ENCODE data around the gene SDCBP2. TPM values are rescaled to one million over a fixed set of nuclear protein-coding genes. Genes with fewer than 3 reads are reported as not detected.

Gene SDCBP2
- total and polyA plus RNA-seq, 2 of the 8 experiments (the other 6 are each of a cell fraction or from before 2014, with no cell fraction given), result 4.2 to 6.7 TPM

- Histone ChIP-seq H3K23ac (ENCODE audit: insufficient read length) (no peak overlapping the region), H3K4me3 (ENCODE audit: extremely low read depth in 1 of 4, insufficient read depth in 2 of 4, low read depth in 3 of 4, low read length in 4 of 4) (no peak overlapping the region), H2AFZ (ENCODE audit: low read length) (no peak overlapping the region), H3K9me3 (ENCODE audit: insufficient read depth in 2 of 2, low read depth in 1 of 2, low read length in 1 of 2) (no peaks in the 10 kb centered on the region), H3K23me2 (ENCODE audit: low read depth, low read length) (peaks cover 10% of the 10 kb centered on the region), H3K79me2 (ENCODE audit: control insufficient read depth in 1 of 2, insufficient read depth in 2 of 2, low read length in 2 of 2) (peaks cover 18 to 37% of the 10 kb centered on the region in 2 experiments), H3K14ac (ENCODE audit: insufficient read length) (no peak overlapping the region), H3K4me1 (replicated peaks in 1 of 4; ENCODE audit: control insufficient read depth in 3 of 4, insufficient read depth in 4 of 4, low read length in 3 of 4) (peaks cover 2 to 13% (median 5%) of the 10 kb centered on the region in 4 experiments; a peak in 6 of 7 replicates), H2BK12ac (ENCODE audit: low read depth, low read length) (no peak overlapping the region; the same call in 1 of the 2 replicates), H4K8ac (ENCODE audit: extremely low read depth, insufficient read depth, low read length) (0 out of 2 replicates have a peak overlapping the region, but pooled peaks have one; percentile 6), H3K4me2 (ENCODE audit: insufficient read depth in 1 of 2, low read depth in 2 of 2, low read length in 2 of 2) (peak overlapping the region in 1 of 2 experiments; percentile 77; a peak in 1 of 4 replicates), H4K20me1 (replicated peaks in 1 of 2; ENCODE audit: control insufficient read depth in 1 of 2, insufficient read depth in 2 of 2, low read length in 2 of 2) (peaks cover 4 to 21% of the 10 kb centered on the region in 2 experiments), H2AK5ac (ENCODE audit: low read depth, low read length) (no peak overlapping the region; the same call in 1 of the 2 replicates), H3K79me1 (ENCODE audit: low read depth, low read length) (peaks cover 20% of the 10 kb centered on the region), H4K5ac (ENCODE audit: insufficient read length, low read depth, low read length) (no peak overlapping the region), H3K27me3 (replicated peaks in 1 of 4; ENCODE audit: control insufficient read depth in 3 of 4, extremely low read depth in 1 of 4, insufficient read depth in 3 of 4, low read length in 3 of 4) (no peaks in the 10 kb centered on the region), H3K27ac (ENCODE audit: low read depth, low read length) (no peak overlapping the region), H2BK15ac (ENCODE audit: low read length) (no peak overlapping the region), H3K18ac (ENCODE audit: extremely low read depth, low read length) (no peak overlapping the region), H3K4ac (replicated peaks; ENCODE audit: insufficient read length, low read depth, low read length) (no peak overlapping the region), H2BK120ac (replicated peaks; ENCODE audit: low read depth, low read length) (no peak overlapping the region), H2BK20ac (ENCODE audit: low read length) (no peak overlapping the region), H3K9ac (replicated peaks in 1 of 4; ENCODE audit: extremely low read depth in 1 of 4, low read depth in 3 of 4, low read length in 3 of 4) (no peak overlapping the region), H3K36me3 (ENCODE audit: control insufficient read depth in 2 of 4, insufficient read depth in 4 of 4, low read length in 3 of 4) (0 out of 8 replicates have a peak, but pooled peaks cover 0 to 3% (median 0%) of the 10 kb centered on the region in 4 experiments), H3K56ac (replicated peaks; ENCODE audit: insufficient read length, low read depth, low read length) (no peak overlapping the region), H4K91ac (replicated peaks; ENCODE audit: insufficient read length, low read length) (no peak overlapping the region), H2BK5ac (ENCODE audit: low read depth, low read length) (no peak overlapping the region)
- TF ChIP-seq RNF2 (IDR thresholded peaks at IDR 0.05; ENCODE audit: borderline replicate concordance, low read depth, low read length, missing control alignments, poor library complexity, severe bottlenecking) (no peak), BCL11A (IDR thresholded peaks at IDR 0.05; ENCODE audit: low read depth in 2 of 2, low read length in 2 of 2) (no peak), POLR2A (IDR thresholded peaks at IDR 0.05; ENCODE audit: control extremely low read depth in 1 of 2, low read depth in 2 of 2, low read length in 2 of 2) (no peak), TBP (IDR thresholded peaks at IDR 0.05; ENCODE audit: low read depth, low read length) (no peak)
- ChIA-PET CTCF (ENCODE audit: partially characterized antibody) (interaction anchor here (0.7 to 3.6 kb wide), 5 partner anchors 12 to 143 kb away, joined by 3 to 28 read pairs (median 3); no protein-coding TSS in a partner anchor), POLR2A (ENCODE audit: partially characterized antibody) (interaction anchor here (0.6 to 6.5 kb wide), 6 partner anchors 20 to 67 kb away, joined by 3 to 34 read pairs (median 5); no protein-coding TSS in a partner anchor)
- FAIRE-seq (no peak), DNase-seq (ENCODE audit: low read depth in 1 of 2, low spot score in 2 of 2) (peak in 1 of 2 experiments; percentile 33)
- WGBS, 2 experiments (ENCODE audit: extremely low coverage in 1 of 2, insufficient coverage in 1 of 2, insufficient read length in 1 of 2, insufficient replicate concordance in 2 of 2, low coverage in 1 of 2, low lambda C conversion rate in 2 of 2, missing lambda C conversion rate in 1 of 2), result 83% methylated on average over 12 of the region's 12 CpGs; no CpG with 5 or more reads in 1 of the 2 experiments
Observed at GRCh38 chr20:1323830-1324597, 4.9 kb downstream of the SDCBP2 start.

All from H1 (cell line).